A172 (cell line): ENCODE results near the gene FAM151B. TPM values are rescaled to one million over a fixed set of nuclear protein-coding genes. Genes with fewer than 3 reads are reported as not detected.

ENCODE experiments used
- DNase-seq: peaks from one replicate; pipeline ENCODE4 v3.0.0-alpha.2; 2015; ENCODE audit warnings: low spot score
- total RNA-seq: library from RNA; depleted of rRNA; stranded (reverse); fragments of >200 nt; shearing (Covaris generic); gene quantifications from 2 replicates; pipeline ENCODE4 v1.2.3, GENCODE V29; 2014; rRNA removed

The FAM151B gene
- total RNA-seq, 1 experiment from 2014 or later = 1.9 TPM

- DNase-seq = no peak
Measured at GRCh38 chr5:80588858-80589540, 101.1 kb downstream of the FAM151B start.

DNA sequence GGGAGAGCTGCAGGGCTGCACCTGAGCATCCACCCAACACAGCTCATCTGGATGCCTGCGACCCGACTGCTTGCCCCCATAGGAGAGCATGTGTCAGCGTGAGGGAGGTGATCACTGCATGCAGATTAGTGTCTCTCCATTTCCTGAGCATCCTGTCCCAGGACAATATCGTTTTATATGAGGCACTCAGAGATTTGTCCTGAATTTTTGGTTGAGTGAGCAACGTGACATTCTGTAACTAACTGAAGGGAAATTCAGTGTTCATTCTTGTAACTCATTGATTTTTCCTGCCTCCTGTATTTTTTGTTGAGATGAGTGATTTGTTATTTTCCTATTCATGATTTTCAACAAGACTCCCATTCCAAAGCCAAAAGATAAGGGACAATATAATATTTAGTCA, 102.9 kb downstream of the FAM151B start:
- DNase-seq = no peak

DNA sequence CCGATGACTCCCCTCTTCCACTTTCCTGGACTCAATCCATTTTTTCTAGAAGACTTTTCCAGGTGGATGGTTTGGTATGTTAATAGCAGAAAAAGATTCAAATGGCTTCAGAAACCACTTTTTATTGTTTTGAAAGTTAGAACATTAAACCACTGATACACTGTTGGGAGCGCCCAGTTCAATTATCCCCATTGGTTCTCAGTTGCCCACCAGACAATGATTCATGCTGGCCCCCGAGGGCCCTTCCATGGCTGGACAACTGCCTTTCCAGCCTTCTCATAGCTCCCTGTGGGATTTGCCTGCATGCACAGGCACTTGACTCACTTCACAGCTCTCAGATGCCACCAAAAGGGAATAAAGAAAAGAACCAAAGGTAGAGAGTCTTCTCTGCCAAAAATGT, 103.5 kb downstream of the FAM151B start:
- no peak for DNase-seq

GRCh38 chr5:80592105-80592504, 104.2 kb downstream of the FAM151B start:
- DNase-seq = no peak

Other genes with a start within 250 kb of the FAM151B start
- 9.2 TPM in 2 replicates for gene SERINC5, start 232.1 kb upstream of the FAM151B start, total RNA-seq
- gene SPZ1, start 168.1 kb upstream of the FAM151B start, total RNA-seq = not detected in 2 replicates
- 21.4 and 31.6 TPM in 2 replicates for gene ZFYVE16, start 80.0 kb upstream of the FAM151B start, total RNA-seq
- gene ANKRD34B, start 82.2 kb downstream of the FAM151B start, total RNA-seq = not detected in 2 replicates
- 16.1 and 21.4 TPM in 2 replicates for gene MSH3, start 166.6 kb downstream of the FAM151B start, total RNA-seq
- gene DHFR, start 166.9 kb downstream of the FAM151B start, total RNA-seq = 147 and 155 TPM in 2 replicates